K562 (cell line): Measurements from ENCODE around the gene CBFA2T2. TPM values are rescaled to one million over a fixed set of nuclear protein-coding genes. Genes with fewer than 3 reads are reported as not detected.

Experiments used
- ARID3B ChIP-seq: fragments of 250-450 bp; sonication (Bioruptor Pico); IDR thresholded peaks from 2 replicates; pipeline ENCODE4 v1.4.0; 2020; ENCODE audit warnings: borderline replicate concordance
- CREBBP ChIP-seq: IDR thresholded peaks from one replicate; pipeline ENCODE4 v1.6.1; 2012; ENCODE audit warnings: low read depth, mild to moderate bottlenecking, control low read depth, inconsistent platforms, low read length
- IFI16 ChIP-seq: fragments of 250-450 bp; sonication (Bioruptor Pico); IDR thresholded peaks from 2 replicates; pipeline ENCODE4 v2.1.2; 2022; ENCODE audit warnings: mild to moderate bottlenecking, inconsistent platforms
- KAT7 ChIP-seq: sonication (generic); formaldehyde crosslinking; IDR thresholded peaks from 2 replicates; pipeline ENCODE4 v1.8.0; 2022; ENCODE audit warnings: missing genetic modification reagents, mild to moderate bottlenecking, borderline replicate concordance
- MEIS2 ChIP-seq: fragments of 450-650 bp; IDR thresholded peaks from 2 replicates; pipeline ENCODE4 v1.6.1; 2014; ENCODE audit warnings: mild to moderate bottlenecking; ENCODE audit not compliant: partially characterized antibody
- NCOA1 ChIP-seq: fragments of 450-650 bp; IDR thresholded peaks from 2 replicates; pipeline ENCODE4 v1.6.1; 2016; ENCODE audit warnings: low read depth
- NUFIP1 ChIP-seq: fragments of 450-650 bp; IDR thresholded peaks from 2 replicates; pipeline ENCODE4 v1.6.1; 2018; ENCODE audit not compliant: partially characterized antibody
- PHF20 ChIP-seq: fragments of 450-650 bp; IDR thresholded peaks from 2 replicates; pipeline ENCODE4 v1.6.1; 2018; ENCODE audit not compliant: partially characterized antibody
- POLR3G ChIP-seq: IDR thresholded peaks from 2 replicates; pipeline ENCODE4 v1.6.1; 2011; ENCODE audit not compliant: insufficient read length, insufficient replicate concordance; ENCODE audit errors: extremely low read depth
- SIRT6 ChIP-seq: IDR thresholded peaks from one replicate; pipeline ENCODE4 v1.6.1; 2012; ENCODE audit warnings: low read depth, mild to moderate bottlenecking, control low read depth, inconsistent platforms, low read length, moderate library complexity
- SRF ChIP-seq, 2 experiments: fragments of 250-450, 450-650 bp in 1 of 2; sonication (Bioruptor Pico) in 1 of 2; sonication (generic) in 1 of 2; formaldehyde crosslinking; IDR thresholded peaks; 2 replicates each; pipeline versions ENCODE4 v1.5.0 to v1.5.1; 2020 to 2022; ENCODE audit warnings: mild to moderate bottlenecking in 1 of 2, missing genetic modification reagents in 1 of 2
- TAF15 ChIP-seq: fragments of 200-400 bp; formaldehyde crosslinking; IDR thresholded peaks from 2 replicates; pipeline ENCODE4 v1.6.1; 2017; ENCODE audit warnings: mild to moderate bottlenecking, low read depth, low read length, moderate library complexity
- THRB ChIP-seq: fragments of 450-650 bp; formaldehyde crosslinking; conservative IDR thresholded peaks from 2 replicates; pipeline ENCODE4 v1.4.0; 2022; ENCODE audit warnings: mild to moderate bottlenecking, missing genetic modification characterization
- ZNF561 ChIP-seq: fragments of 450-650 bp; formaldehyde crosslinking; conservative IDR thresholded peaks from 2 replicates; pipeline ENCODE4 v1.4.0; 2020; ENCODE audit warnings: mild to moderate bottlenecking, moderate library complexity
- ZNF586 ChIP-seq: fragments of 450-650 bp; formaldehyde crosslinking; conservative IDR thresholded peaks from 2 replicates; pipeline ENCODE4 v1.4.0; 2020; ENCODE audit warnings: mild to moderate bottlenecking, moderate library complexity
- ZNF639 ChIP-seq, 2 experiments: fragments of 200-800 bp in 1 of 2; sonication (Bioruptor generic) in 1 of 2; sonication (generic) in 1 of 2; formaldehyde crosslinking in 1 of 2; IDR thresholded peaks in 1 of 2; conservative IDR thresholded peaks in 1 of 2; 2 replicates each; pipeline versions ENCODE4 v1.5.0 to v1.6.1; 2016 to 2020; ENCODE audit warnings: missing compliant biosample characterization in 1 of 2, missing genetic modification characterization in 1 of 2, missing genetic modification reagents in 1 of 2
- polyA plus RNA-seq, 8 experiments: library from polyadenylated mRNA; depleted of rRNA in 4 of 8; stranded (reverse) in 5 of 8; unstranded in 3 of 8; fragments of >200 nt; fragmentation: Nextera tagmentation in 2 of 8; fragmentation: Illumina TruSeq in 1 of 8; extraction: Ambion mirVana in 2 of 8; extraction: Trizol in 1 of 8; gene quantifications; 2 replicates each; pipeline versions ENCODE4 v1.2.1 to v1.2.3, GENCODE V29; 2011 to 2014; ENCODE audit warnings: inconsistent platforms in 1 of 8, missing spikeins in 1 of 8
- total RNA-seq, 7 experiments: library from RNA; depleted of rRNA in 6 of 7; stranded (reverse); fragments of >200 nt in 6 of 7; fragmentation: Illumina TruSeq in 2 of 7; extraction: Trizol in 2 of 7; gene quantifications; 2 replicates each; pipeline versions ENCODE4 v1.2.1 to v1.2.3, GENCODE V29; 2011 to 2021; ENCODE audit warnings: low replicate concordance in 1 of 7

Gene CBFA2T2
- total and polyA plus RNA-seq, 9 of the 15 experiments (the other 6 are each of a cell fraction or from before 2014, with no cell fraction given) = 0.27 to 9.6 (median 5.8) TPM

- TF ChIP-seq THRB (no peak), ZNF586 (CRISPR knock-in tag) (no peak), SIRT6 (no peak), NCOA1 (no peak), MEIS2 (peak; percentile 19), ZNF639 (CRISPR knock-in tag; conservative IDR thresholded peaks at IDR 0.05 in 1 of 2, IDR thresholded peaks at IDR 0.05 in 1 of 2) (no peak), ARID3B (CRISPR knock-in tag) (no peak), ZNF561 (CRISPR knock-in tag) (no peak), SRF (CRISPR knock-in tag; IDR thresholded peaks at IDR 0.05) (no peak), POLR3G (no peak), NUFIP1 (no peak), IFI16 (no peak), CREBBP (no peak), PHF20 (no peak), KAT7 (CRISPR knock-in tag) (no peak), TAF15 (no peak)
Observed at GRCh38 chr20:33561692-33562601, 72.1 kb downstream of the CBFA2T2 start (continued).
